H1 (cell line): ENCODE results near the gene FOXK1. TPM values are rescaled to one million over a fixed set of nuclear protein-coding genes. Genes with fewer than 3 reads are reported as not detected.

Experiments
- CBX8 ChIP-seq: fragments of 300-800, 300-1000 bp; sonication (generic); IDR thresholded peaks from 2 replicates; pipeline ENCODE4 v1.7.1; 2016; ENCODE audit warnings: low read depth, low read length, borderline replicate concordance
- CHD1 ChIP-seq: IDR thresholded peaks from 2 replicates; pipeline ENCODE4 v1.6.1; 2012; ENCODE audit warnings: low read depth, low read length, improper control_type of control experiment
- CREB1 ChIP-seq: IDR thresholded peaks from 2 replicates; pipeline ENCODE4 v1.6.1; 2012; ENCODE audit warnings: inconsistent platforms
- POU5F1 ChIP-seq: IDR thresholded peaks from 2 replicates; pipeline ENCODE4 v1.6.1; 2011; ENCODE audit warnings: low read depth, mild to moderate bottlenecking, low read length, moderate library complexity
- RAD21 ChIP-seq, 2 experiments: IDR thresholded peaks in 1 of 2; conservative IDR thresholded peaks in 1 of 2; 2 replicates each; pipeline ENCODE4 v1.6.1; 2011; ENCODE audit warnings: low read depth in 2 of 2, low read length in 2 of 2, improper control_type of control experiment in 1 of 2, inconsistent platforms in 1 of 2, mild to moderate bottlenecking in 1 of 2, moderate library complexity in 1 of 2
- YY1 ChIP-seq: IDR thresholded peaks from 2 replicates; pipeline ENCODE4 v1.6.1; 2011; ENCODE audit warnings: low read depth, mild to moderate bottlenecking, low read length
- polyA plus RNA-seq, 7 experiments: library from polyadenylated mRNA; depleted of rRNA in 3 of 7; stranded (reverse) in 5 of 7; unstranded in 2 of 7; fragments of >200 nt in 5 of 7; fragments of 200-250 nt in 2 of 7; gene quantifications; 1 replicate in 5 of 7; 2 replicates in 1 of 7; 4 replicates in 1 of 7; pipeline versions ENCODE4 v1.2.1 to v1.2.3, GENCODE V29; 2011 to 2013; ENCODE audit warnings: missing spikeins in 2 of 7, mixed read lengths in 2 of 7
- total RNA-seq: library from RNA; stranded (reverse); fragmentation: NEBNext Ultra II Directional; extraction: Animal tissue kit (Norgen Biotek cat#: 25700); gene quantifications from 2 replicates; pipeline ENCODE4 v1.2.1, GENCODE V29; 2021

The FOXK1 gene
- total and polyA plus RNA-seq, 2 of the 8 experiments (the other 6 are each of a cell fraction or from before 2014, with no cell fraction given) = 2.0 to 8.5 TPM

GRCh38 chr7:4815609-4816418 lies 133.7 kb downstream of the FOXK1 start (continued):
- TF ChIP-seq CREB1 = no peak
- no peak for TF ChIP-seq CBX8
- peak in 1 of 2 experiments; percentile 36; a peak in 2 of 4 replicates for TF ChIP-seq RAD21 (IDR thresholded peaks at IDR 0.05 in 1 of 2, conservative IDR thresholded peaks at IDR 0.05 in 1 of 2; ENCODE audit: low read depth in 2 of 2, low read length in 2 of 2)
- no peak for TF ChIP-seq YY1
- TF ChIP-seq POU5F1 = no peak
- TF ChIP-seq CHD1 = no peak
